NCI-H748 (cell line): ENCODE data around the gene RSF1.
A peak's percentile ranks its signal among the peaks of the same experiment; 100 is the strongest.

ENCODE experiments used
- DNase-seq: peaks from one replicate; lab custom pipeline; 2025; ENCODE audit not compliant: unreplicated experiment; lab: John Stamatoyannopoulos, UW

The RSF1 gene

DNA sequence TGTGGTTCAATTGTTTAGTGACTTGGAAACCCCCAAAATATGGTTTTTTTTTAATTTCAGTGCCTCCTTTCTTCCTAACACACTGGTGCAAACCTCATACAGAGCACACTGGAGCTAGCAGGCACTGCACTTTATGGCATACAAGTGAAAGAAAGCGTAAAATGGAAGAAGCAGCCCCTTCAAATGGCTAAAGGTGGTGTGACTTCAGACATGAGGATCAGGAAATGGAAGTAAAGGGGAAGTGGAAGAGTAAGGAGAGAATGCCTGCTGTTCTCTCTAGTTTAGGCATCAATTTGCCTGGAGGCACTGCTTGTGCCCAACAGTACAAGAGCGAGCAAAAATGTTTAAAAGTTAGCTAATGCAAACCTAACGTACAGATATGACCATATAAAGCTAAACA, 5.7 kb downstream of the RSF1 start:
- DNase-seq, result no peak

DNA sequence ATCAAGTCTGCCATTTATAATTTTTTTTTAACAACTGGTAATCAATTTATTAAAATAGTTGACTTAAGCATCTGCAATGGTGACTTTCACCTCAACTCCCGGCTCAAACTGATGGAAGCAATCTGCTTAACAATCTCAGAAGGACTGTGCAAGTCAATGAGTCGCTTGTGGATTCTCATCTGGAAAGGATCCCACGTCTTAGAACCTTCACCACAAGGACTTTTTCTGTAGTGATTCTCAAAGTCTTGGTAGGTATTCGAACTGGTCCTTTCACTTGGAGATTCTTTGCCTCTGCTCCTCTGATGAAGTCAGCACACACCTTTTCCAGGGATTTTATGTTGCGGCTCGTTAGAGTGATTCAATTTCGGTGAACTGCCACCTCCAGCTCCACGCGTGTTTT, 7.3 kb downstream of the RSF1 start:
- no peak for DNase-seq

DNA sequence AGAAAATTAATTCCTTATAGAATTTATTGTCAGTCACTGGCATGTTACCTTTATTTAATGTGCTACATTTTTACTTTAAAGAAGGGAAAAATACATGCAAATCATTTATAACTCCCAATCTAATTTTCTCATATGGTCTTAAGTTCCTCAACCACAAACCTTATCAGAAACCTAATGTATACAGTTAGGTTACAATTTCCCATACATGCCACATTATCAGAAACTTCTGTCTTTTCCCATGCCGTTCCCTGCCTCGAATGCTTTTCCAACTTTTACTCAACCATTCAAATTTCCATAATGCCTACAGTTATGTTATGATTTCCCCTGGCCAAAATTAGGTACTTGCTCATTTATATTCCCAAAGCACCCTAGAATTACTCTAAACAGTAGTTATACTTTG, 13.5 kb downstream of the RSF1 start:
- DNase-seq, result no peak

DNA sequence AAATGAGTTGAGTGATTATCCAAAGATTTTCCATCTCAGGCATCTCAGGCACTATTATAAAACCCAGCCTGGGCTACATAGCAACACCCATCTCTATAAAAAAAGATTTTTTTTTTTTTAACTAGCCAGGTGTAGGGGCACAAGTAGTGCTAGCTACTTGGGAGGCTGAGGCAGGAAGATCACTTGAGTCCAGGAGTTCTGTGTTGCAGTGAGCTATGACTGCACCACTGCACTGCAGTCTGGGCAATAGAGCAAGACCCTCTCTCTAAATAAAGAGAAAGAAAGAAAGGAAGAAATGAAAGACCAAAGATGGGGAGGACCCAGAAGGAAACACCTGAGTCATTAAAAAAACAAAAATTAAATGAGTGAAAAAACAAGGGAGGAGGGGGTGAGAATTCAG, 14.1 kb downstream of the RSF1 start:
- no peak for DNase-seq

DNA sequence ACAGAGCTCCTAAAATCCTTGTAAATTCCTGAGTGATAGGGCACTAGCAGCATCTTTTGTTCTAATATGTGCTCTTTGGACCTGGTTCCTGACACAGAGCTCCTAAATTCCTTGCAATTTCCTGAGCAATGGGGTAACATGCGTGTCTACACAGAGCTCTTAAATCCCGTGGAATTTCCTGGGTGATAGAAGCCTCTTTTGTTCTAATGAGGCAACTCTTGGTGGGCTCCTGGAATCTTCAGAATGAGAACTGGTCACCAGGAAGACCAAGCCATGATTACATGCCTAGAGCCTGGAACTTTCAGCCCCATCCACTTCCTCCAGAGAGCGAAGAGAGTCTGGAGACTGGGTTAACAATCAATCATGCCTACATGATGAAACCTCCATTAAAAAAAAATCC, 19.0 kb downstream of the RSF1 start:
- DNase-seq, result no peak

DNA sequence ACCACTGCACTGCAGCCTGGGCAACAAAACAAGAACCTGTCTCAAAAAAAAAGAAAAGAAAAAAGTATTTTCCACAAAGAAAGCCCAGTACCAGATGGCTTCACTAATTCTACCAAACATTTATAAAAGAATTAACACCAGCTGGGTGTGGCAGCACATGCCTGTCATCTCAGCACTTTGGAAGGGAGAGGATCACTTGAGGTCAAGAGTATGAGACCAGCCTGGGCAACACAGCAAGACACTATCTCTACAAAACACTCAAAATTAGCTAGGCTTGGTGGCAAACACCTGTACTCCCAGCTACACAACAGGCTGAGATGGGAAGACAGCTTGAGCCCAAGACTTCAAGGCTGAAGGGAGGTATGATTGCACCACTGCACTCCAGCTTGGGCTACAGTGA, 20.1 kb downstream of the RSF1 start:
- no peak for DNase-seq

DNA sequence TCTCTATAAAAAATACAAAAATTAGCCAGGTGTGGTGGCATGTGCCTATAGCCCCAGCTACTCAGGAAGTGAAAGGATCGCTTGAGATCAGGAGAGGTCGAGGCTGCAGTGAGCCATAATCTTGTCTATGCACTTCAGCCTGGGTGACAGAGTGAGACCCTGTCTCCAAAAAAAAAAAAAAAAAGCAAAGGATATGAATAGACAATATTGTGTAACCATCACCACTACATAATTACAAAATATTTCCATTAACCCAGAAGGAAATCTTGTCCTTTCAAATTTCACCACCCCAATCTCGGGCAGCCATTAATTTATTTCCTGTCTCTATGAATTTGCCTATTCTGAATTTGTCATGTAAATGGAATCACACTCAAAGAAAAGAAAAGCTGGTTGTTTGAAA, 21.2 kb downstream of the RSF1 start:
- no peak for DNase-seq

DNA sequence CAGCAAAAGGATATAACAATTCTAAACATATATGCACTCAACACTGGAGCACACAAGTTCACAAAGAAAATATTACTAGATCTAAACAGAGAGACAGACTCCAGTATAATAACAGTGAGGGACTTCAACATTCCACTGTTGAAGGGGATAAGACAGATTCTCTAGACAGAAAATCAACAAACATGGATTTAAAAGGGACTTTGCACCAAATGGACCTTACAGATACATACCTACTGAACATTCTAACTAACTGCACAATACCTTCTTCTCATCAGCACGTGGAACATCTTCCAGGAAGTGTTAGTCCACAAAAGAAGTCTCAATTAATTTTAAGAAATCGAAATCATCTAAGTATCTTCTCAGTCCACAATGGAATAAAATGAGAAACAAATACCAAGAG, 26.6 kb downstream of the RSF1 start:
- no peak for DNase-seq

DNA sequence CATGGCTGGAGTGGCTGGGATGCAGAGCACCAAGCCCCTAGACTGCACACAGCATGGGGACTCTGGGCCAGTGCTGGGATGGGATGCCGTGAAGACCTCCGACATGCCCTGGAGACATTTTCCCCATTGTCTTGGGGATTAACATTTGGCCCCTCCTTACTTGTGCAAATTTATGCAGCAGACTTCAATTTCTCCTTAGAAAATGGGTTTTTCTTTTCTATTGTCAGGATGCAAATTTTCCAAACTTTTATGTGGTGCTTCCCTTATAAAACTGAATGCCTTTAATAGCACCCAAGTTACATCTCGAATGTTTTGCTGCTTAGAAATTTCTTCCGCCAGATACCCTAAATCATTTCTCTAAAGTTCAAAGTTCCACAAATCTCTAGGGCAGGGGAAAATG, 29.2 kb downstream of the RSF1 start:
- no peak for DNase-seq

DNA sequence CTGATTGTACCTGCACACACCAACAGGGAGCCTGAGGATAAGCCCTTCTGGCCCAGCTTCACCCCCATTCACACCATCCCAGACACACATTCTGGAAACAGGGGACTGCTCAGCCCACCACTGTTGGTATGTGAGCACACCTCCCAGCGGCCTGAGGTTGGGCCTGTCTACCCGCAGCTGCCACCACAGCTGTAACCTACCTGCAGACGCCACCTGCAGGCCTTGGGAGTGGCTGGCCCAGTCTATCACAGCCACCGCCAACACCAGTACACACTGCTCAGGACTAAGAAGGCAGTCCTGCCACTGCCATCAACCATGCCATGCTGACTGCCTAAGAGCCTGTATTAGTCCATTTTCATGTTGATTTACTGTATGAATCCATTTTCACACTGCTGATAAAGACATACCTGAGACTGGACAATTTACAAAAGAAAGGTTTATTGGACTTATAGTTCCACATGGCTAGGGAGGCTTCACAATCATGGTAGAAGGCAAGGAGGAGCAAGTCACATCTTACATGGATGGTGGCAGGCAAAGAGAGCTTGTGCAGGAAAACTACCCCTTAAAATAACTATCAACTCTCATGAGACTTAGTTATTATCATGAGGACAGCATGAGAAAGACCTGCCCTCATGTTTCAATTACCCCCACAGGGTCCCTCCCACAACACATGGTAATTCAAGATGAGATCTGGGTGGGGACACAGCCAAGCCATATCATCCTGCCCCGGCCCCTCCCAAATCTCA, 30.6 kb downstream of the RSF1 start:
- DNase-seq, result no peak

DNA sequence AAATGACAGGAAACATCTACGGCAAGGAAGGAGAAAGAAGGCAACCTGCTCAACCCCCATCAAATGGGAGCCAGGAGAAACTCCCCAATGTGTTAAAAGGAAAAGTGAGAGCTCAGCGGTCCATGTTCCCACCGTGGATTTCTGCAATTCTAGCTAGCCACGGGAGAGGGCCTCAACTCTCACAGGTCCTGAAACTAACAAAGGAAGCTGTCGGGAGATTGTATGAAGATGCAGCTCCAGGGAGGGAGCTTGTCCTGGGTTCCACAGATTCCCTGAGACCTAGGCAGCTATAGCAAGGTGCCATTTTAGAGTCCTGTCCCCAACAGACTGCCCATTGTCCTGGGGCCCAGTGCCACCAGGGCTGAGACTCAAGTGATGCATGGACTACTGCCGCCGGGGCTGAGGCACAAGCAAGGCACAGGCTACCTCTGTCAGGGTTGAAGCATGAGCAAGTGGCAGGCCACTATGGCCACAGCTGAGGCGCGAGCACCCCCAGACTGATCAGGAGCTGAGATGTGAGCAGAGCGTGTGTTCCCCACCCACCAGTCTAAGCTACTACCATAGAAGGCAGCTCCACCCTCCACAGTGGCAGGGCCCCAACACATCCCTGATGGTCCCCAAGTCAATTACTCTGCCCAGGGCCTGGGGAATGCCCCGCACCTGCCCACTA, 31.3 kb downstream of the RSF1 start:
- DNase-seq, result no peak

DNA sequence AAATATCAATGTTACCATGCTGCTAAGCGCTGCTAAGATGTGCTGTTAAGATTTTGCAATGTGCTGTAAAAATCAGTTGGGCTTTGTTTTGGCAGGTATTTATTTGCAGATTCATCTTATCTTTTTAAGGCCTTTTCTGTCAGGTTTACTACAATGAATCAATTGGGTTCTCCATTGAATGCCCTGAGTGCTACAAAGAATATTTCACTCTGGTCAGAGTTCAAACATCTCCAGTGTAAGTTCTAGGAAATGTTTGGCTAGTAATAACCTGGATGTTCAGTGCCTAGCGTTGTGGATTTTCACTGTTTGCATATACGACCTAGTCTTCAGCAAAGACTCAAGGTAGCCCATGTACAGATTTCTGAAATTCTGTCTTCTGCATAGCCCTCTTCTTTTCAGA, 36.0 kb downstream of the RSF1 start:
- no peak for DNase-seq

DNA sequence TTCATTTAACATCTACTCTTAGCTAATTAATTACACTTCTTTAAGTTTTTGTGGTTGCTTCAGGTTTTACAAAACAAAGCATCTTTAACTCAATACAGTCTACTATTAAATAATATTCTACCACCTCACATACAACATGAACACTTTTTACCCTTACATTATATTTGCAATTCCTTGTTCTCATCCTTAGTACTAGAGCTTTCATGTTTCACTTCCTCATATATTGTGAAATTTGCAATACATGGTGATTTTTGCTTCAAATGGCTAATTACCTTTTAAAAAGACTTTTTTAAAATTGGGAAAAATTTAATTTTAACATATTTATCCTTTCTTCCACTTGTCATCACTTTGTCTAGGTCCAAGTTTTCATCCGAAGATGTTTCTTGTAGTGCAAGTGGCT, 37.5 kb downstream of the RSF1 start:
- DNase-seq, result no peak

DNA sequence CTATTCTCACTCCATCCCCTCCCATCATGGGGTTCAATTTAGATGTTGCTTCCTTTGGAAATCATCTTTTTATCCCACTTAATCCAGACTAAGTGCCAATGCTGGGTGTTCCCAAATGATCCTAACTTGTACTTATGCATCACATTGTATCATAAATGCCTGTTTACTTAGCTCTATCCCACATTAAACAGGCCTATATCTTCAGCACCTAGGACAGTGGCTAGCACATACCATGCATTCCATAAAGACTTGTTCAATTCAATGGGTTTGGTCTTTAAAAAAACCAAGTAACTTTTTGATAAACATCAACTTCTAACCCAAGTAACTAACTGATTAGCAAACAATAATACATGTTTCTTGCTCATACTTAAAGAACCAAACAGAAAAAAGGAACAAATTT, 40.6 kb downstream of the RSF1 start:
- no peak for DNase-seq

DNA sequence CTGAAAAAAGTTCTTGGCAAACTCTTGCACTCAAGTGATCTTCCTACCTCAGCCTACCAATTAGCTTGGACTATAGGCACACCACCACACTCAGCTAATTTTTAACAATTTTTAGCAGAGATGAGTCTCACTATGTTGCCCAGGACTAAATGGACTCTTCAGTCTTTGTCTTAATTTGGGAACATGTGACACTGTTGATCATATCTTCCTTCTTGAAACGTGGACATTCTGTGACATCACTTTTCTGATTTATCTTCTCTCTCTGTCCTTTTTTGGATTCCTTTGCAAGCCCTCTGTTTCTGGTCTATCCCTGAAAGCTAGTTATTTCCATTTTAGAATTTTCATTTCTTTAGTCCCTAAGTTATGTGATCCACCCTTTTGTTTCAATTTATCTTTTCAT, 42.0 kb downstream of the RSF1 start:
- no peak for DNase-seq

DNA sequence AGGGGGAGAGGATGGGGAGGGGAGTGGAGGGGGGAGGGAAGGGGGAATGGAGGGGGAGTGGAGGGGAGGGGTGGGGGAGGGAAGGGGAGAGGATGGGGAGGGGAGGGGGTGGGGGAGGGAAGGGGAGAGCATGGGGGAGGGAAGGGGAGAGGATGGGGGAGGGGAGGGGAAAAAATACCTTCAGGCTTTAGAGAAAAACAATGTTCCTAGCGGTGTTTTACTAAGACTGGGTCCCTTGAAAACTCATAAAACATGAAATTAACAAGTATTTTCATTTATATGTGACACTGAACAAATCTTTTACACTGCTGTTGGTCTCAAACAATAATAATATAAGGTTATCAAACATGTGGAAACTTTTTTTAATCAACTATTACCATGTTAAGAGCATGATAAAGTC, 42.4 kb downstream of the RSF1 start:
- no peak for DNase-seq

DNA sequence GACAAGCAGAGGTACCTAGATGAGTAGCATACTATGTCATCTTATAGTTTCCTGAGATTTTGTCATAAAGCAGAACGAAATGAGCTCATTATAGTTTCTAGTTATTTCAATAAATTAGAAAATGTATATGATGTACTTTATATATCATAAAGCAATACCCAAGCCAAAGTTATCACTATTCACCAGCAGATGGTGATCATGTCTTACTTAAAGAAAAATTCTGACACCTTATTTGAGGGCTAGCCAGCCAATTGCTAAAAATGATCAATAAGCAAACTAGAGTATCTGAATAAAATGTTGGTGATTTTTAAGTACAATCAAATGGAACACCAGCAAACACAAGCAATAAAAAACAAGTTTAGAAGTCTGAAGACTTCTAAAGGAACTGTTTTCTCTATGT, 44.1 kb downstream of the RSF1 start:
- DNase-seq, result peak; percentile 16

DNA sequence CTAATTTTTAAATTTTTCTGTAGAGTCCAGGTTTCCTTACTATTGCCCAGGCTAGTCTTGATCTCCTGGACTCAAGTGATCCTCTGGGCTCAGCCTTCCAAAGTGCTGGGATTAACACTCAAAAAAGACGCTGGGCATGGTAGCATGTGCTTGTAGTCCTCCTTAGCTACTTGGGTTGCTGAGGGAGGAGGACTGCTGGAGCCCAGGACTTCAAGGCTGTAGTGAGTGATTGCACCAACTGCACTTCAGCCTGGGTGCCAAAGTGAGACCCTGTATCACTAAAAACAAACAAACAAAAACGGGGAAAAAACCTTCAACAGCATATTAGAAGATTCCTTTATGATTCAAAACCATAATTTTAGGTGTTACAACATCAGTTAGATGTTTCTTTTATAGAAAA, 44.6 kb downstream of the RSF1 start:
- no peak for DNase-seq

DNA sequence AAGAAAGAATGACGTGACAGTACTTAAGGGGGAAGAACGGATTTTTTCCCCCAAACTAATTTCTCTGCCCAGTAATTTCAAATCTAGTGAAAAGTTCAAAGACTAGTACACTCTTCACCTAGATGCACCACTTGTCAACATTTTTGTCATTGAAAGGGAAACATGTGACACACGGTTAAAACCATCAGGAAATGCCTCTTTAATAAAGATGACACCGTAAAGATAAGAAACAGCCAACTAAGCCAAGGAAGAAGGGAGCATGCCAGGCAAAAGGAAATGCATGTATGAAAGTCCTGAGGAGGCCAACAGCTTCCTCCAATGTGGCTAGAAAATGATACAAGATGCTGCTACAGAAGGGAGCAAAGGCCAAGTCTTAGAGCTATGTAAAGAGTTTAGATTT, 49.4 kb downstream of the RSF1 start:
- DNase-seq, result no peak

DNA sequence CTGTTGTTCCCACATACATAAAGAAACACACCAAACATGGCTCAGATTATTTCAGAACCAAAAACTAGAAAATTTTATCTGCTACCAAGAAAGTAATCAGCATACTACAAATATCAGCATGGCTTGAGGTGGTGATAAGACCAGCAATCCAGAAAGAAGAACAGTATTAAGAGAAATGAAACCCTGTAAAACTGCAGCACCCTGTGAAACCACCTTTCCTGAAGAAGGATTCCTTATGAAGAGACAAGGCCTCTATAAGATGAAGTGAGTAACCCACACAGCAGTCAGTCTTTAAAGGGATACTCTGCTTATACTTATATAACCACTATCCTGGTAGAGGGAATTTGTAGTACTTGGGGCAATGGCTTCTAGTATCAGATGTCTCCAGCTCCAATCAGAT, 49.9 kb downstream of the RSF1 start:
- DNase-seq, result no peak

DNA sequence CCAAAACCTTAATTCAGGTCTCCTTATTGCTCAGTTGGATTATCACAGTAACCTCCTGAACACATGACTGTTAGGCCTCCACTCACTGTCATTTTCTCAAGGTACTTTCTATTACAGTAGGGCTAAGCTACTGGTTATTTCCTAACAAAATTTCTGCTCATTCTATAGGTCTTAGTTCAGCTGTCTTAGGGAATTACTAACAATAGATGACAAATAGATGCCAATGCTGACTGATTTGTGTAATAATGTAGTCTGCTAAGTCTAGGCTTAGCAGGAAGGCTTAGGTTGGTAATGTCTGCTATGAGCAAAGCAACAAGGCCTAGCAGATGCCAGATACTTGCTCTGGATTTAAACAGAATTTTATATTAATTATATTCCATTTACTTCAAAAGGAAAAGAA, 58.1 kb downstream of the RSF1 start:
- DNase-seq, result no peak

DNA sequence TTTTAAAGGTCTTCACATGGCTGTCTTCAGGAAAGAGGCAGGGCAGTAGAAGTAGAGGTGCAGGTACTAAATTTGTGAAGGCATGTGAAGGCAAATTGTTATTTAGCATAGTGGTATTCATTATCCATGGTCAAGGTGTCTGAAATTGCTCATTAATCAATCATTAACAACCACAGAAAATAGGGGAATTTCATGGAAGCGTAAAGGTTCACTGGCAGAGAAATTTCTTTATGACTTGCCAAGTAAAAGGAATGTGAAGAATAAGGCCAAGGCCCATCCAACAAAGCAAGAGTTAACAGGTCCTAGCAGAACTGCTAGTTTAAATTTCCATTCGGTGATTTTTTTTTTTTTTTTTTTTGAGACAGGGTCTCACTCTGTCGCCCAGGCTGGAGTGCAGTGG, 59.0 kb downstream of the RSF1 start:
- no peak for DNase-seq

DNA sequence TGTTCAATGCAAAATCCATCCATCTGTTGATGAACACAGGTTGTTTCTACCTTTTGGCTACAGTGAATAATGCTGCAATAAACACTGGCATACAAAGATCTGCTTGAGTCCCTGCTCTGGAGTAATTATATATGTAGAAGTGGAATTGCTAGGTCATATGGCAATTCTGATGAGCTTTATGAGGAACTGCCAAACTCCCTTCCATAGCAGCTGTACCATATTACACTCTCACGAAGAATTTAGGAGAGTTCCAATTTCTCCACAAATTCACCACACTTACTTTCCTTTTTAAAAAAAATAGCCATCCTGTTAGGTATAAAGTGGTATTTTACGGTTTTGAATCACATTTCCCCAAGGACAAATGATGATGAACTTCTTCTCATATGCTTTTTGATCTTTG, 62.2 kb downstream of the RSF1 start:
- no peak for DNase-seq
